HepG2 (cell line): ENCODE results near the gene CYB5R3. TPM values are rescaled to one million over a fixed set of nuclear protein-coding genes. Genes with fewer than 3 reads are reported as not detected.
A peak's percentile ranks its signal among the peaks of the same experiment; 100 is the strongest.

ENCODE experiments used
- BHLHE40 ChIP-seq: IDR thresholded peaks from 2 replicates; pipeline ENCODE4 v1.6.1; 2011; ENCODE audit warnings: low read length, improper control_type of control experiment
- CBX1 ChIP-seq: IDR thresholded peaks from one replicate; pipeline ENCODE4 v1.6.1; 2016; ENCODE audit warnings: antibody characterized with exemption, low read depth
- CHD2 ChIP-seq: IDR thresholded peaks from 2 replicates; pipeline ENCODE4 v1.6.1; 2011; ENCODE audit warnings: low read depth, low read length, improper control_type of control experiment
- EEA1 ChIP-seq: sonication (generic); formaldehyde crosslinking; IDR thresholded peaks from 2 replicates; pipeline ENCODE4 v1.5.1; 2020; ENCODE audit warnings: mild to moderate bottlenecking, missing genetic modification reagents, borderline replicate concordance
- HIVEP1 ChIP-seq: sonication (generic); formaldehyde crosslinking; IDR thresholded peaks from 2 replicates; pipeline ENCODE4 v1.4.0; 2020; ENCODE audit warnings: mild to moderate bottlenecking, missing genetic modification reagents
- KAT2B ChIP-seq: fragments of 150-350 bp; IDR thresholded peaks from 2 replicates; pipeline ENCODE4 v1.6.1; 2014; ENCODE audit warnings: low read depth, low read length, borderline replicate concordance
- ONECUT2 ChIP-seq: sonication (generic); formaldehyde crosslinking; IDR thresholded peaks from 2 replicates; pipeline ENCODE4 v1.4.0; 2020; ENCODE audit warnings: missing genetic modification reagents
- RBAK ChIP-seq: sonication (generic); formaldehyde crosslinking; IDR thresholded peaks from 2 replicates; pipeline ENCODE4 v1.5.1; 2020; ENCODE audit warnings: mild to moderate bottlenecking, missing genetic modification reagents
- RFX3 ChIP-seq: IDR thresholded peaks from 2 replicates; pipeline ENCODE4 v1.6.1; 2016; ENCODE audit warnings: missing biosample characterization, missing genetic modification reagents
- ZFP36 ChIP-seq: fragments of 150-350 bp; IDR thresholded peaks from 2 replicates; pipeline ENCODE4 v1.6.1; 2018; ENCODE audit warnings: borderline replicate concordance, low read length, low read depth; ENCODE audit not compliant: partially characterized antibody
- ZFP90 ChIP-seq: sonication (generic); formaldehyde crosslinking; IDR thresholded peaks from 2 replicates; pipeline ENCODE4 v1.8.0; 2022; ENCODE audit warnings: missing genetic modification reagents, mild to moderate bottlenecking, inconsistent platforms, borderline replicate concordance
- ZNF430 ChIP-seq: sonication (generic); formaldehyde crosslinking; IDR thresholded peaks from 2 replicates; pipeline ENCODE4 v1.9.0; 2021; ENCODE audit warnings: mild to moderate bottlenecking, missing genetic modification reagents
- ZNF446 ChIP-seq: sonication (generic); formaldehyde crosslinking; IDR thresholded peaks from 2 replicates; pipeline ENCODE4 v1.5.0; 2020; ENCODE audit warnings: mild to moderate bottlenecking, missing genetic modification reagents
- ZNF557 ChIP-seq: sonication (generic); formaldehyde crosslinking; IDR thresholded peaks from 2 replicates; pipeline ENCODE4 v1.4.0; 2020; ENCODE audit warnings: missing genetic modification reagents
- ZNF567 ChIP-seq: sonication (generic); formaldehyde crosslinking; IDR thresholded peaks from 2 replicates; pipeline ENCODE4 v1.8.1; 2023; ENCODE audit warnings: mild to moderate bottlenecking, missing genetic modification reagents, borderline replicate concordance
- ZNF724P ChIP-seq: sonication (generic); formaldehyde crosslinking; IDR thresholded peaks from 2 replicates; pipeline ENCODE4 v1.8.0; 2022; ENCODE audit warnings: missing genetic modification reagents, borderline replicate concordance
- polyA plus RNA-seq, 8 experiments: library from polyadenylated mRNA; depleted of rRNA in 3 of 8; stranded (reverse) in 7 of 8; unstranded in 1 of 8; fragments of >200 nt; fragmentation: Illumina TruSeq in 4 of 8; extraction: Trizol in 4 of 8; gene quantifications; 2 replicates each; pipeline versions ENCODE4 v1.2.1 to v1.2.3, GENCODE V29; 2011 to 2016; ENCODE audit warnings: low read depth in 4 of 8, missing spikeins in 1 of 8, mixed read lengths in 1 of 8; ENCODE audit not compliant: insufficient read depth in 1 of 8
- total RNA-seq, 5 experiments: library from RNA; depleted of rRNA; stranded (reverse); fragments of >200 nt; fragmentation: Illumina TruSeq; extraction: Trizol; gene quantifications; 2 replicates each; pipeline ENCODE4 v1.2.3, GENCODE V29; 2016; ENCODE audit warnings: low read depth in 1 of 5
- TF ChIP-seq, protein P1 (sequence below), 2 experiments: IDR thresholded peaks; 2 replicates each; pipeline ENCODE4 v1.6.1; 2011 to 2012; ENCODE audit warnings: low read length in 2 of 2, borderline replicate concordance in 1 of 2, low read depth in 1 of 2, mild to moderate bottlenecking in 1 of 2, moderate library complexity in 1 of 2
- TF ChIP-seq, protein P2 (sequence below): sonication (generic); formaldehyde crosslinking; conservative IDR thresholded peaks from 2 replicates; pipeline ENCODE4 v1.8.1; 2023; ENCODE audit warnings: missing genetic modification reagents
- TF ChIP-seq, protein P3 (sequence below): sonication (generic); formaldehyde crosslinking; IDR thresholded peaks from 2 replicates; pipeline ENCODE4 v1.8.1; 2022; ENCODE audit warnings: low read depth, mild to moderate bottlenecking, missing genetic modification reagents

Gene CYB5R3
- total and polyA plus RNA-seq, 2 of the 13 experiments (the other 11 are each of a cell fraction or from before 2014, with no cell fraction given), result 32.4 to 305 TPM

GRCh38 chr22:42615092-42615859 is 33.9 kb downstream of the CYB5R3 start (continued):
- TF ChIP-seq, protein P1, sequence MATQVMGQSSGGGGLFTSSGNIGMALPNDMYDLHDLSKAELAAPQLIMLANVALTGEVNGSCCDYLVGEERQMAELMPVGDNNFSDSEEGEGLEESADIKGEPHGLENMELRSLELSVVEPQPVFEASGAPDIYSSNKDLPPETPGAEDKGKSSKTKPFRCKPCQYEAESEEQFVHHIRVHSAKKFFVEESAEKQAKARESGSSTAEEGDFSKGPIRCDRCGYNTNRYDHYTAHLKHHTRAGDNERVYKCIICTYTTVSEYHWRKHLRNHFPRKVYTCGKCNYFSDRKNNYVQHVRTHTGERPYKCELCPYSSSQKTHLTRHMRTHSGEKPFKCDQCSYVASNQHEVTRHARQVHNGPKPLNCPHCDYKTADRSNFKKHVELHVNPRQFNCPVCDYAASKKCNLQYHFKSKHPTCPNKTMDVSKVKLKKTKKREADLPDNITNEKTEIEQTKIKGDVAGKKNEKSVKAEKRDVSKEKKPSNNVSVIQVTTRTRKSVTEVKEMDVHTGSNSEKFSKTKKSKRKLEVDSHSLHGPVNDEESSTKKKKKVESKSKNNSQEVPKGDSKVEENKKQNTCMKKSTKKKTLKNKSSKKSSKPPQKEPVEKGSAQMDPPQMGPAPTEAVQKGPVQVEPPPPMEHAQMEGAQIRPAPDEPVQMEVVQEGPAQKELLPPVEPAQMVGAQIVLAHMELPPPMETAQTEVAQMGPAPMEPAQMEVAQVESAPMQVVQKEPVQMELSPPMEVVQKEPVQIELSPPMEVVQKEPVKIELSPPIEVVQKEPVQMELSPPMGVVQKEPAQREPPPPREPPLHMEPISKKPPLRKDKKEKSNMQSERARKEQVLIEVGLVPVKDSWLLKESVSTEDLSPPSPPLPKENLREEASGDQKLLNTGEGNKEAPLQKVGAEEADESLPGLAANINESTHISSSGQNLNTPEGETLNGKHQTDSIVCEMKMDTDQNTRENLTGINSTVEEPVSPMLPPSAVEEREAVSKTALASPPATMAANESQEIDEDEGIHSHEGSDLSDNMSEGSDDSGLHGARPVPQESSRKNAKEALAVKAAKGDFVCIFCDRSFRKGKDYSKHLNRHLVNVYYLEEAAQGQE (IDR thresholded peaks at IDR 0.05; ENCODE audit: borderline replicate concordance in 1 of 2, low read depth in 1 of 2, low read length in 2 of 2), result peak in 1 of 2 experiments; percentile 59; a peak in 2 of 4 replicates
- TF ChIP-seq ZNF567 (no peak), ZNF724P (peak; percentile 82; the same call in 1 of the 2 replicates), ZFP36 (peak; percentile 34), ONECUT2 (CRISPR knock-in tag) (0 out of 2 replicates have a peak, but pooled peaks have one; percentile 8), RFX3 (CRISPR knock-in tag) (peak; percentile 35; the same call in 1 of the 2 replicates), ZNF446 (CRISPR knock-in tag) (no peak), HIVEP1 (CRISPR knock-in tag) (no peak; the same call in 1 of the 2 replicates), CHD2 (peak; percentile 68; the same call in 1 of the 2 replicates), ZNF430 (CRISPR knock-in tag) (no peak; the same call in 1 of the 2 replicates), KAT2B (no peak), ZFP90 (CRISPR knock-in tag) (peak; percentile 83; the same call in 1 of the 2 replicates), RBAK (CRISPR knock-in tag) (peak; percentile 28; the same call in 1 of the 2 replicates), ZNF557 (CRISPR knock-in tag) (peak; percentile 28; the same call in 1 of the 2 replicates), CBX1 (peak; percentile 100), BHLHE40 (no peak), EEA1 (CRISPR knock-in tag) (no peak)
- TF ChIP-seq, protein P2, sequence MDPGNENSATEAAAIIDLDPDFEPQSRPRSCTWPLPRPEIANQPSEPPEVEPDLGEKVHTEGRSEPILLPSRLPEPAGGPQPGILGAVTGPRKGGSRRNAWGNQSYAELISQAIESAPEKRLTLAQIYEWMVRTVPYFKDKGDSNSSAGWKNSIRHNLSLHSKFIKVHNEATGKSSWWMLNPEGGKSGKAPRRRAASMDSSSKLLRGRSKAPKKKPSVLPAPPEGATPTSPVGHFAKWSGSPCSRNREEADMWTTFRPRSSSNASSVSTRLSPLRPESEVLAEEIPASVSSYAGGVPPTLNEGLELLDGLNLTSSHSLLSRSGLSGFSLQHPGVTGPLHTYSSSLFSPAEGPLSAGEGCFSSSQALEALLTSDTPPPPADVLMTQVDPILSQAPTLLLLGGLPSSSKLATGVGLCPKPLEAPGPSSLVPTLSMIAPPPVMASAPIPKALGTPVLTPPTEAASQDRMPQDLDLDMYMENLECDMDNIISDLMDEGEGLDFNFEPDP, result no peak
- TF ChIP-seq, protein P3, sequence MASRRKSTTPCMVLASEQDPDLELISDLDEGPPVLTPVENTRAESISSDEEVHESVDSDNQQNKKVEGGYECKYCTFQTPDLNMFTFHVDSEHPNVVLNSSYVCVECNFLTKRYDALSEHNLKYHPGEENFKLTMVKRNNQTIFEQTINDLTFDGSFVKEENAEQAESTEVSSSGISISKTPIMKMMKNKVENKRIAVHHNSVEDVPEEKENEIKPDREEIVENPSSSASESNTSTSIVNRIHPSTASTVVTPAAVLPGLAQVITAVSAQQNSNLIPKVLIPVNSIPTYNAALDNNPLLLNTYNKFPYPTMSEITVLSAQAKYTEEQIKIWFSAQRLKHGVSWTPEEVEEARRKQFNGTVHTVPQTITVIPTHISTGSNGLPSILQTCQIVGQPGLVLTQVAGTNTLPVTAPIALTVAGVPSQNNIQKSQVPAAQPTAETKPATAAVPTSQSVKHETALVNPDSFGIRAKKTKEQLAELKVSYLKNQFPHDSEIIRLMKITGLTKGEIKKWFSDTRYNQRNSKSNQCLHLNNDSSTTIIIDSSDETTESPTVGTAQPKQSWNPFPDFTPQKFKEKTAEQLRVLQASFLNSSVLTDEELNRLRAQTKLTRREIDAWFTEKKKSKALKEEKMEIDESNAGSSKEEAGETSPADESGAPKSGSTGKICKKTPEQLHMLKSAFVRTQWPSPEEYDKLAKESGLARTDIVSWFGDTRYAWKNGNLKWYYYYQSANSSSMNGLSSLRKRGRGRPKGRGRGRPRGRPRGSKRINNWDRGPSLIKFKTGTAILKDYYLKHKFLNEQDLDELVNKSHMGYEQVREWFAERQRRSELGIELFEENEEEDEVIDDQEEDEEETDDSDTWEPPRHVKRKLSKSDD (CRISPR knock-in tag), result peak; percentile 94
